ENCODE results near the gene PIK3R4.

DNA sequence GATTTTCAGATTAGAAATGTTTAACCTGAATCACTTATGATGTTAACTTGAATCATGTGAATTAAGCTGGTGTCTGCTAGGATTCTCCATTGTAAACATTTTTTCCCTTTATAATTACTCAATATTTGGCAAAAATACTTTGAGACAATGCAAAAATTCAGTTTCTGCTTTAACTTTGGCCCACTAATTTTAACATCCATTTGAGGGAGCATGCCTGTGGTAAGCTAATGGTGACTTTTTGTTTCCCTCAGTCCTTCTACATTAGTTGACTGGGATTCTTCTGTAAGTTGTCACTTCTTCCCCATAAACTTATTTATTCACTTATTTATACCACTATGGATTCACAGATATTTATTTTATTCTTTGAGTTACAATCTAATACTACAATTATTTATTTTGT is 59.3 kb downstream of the PIK3R4 start:
- TF ChIP-seq CTCF (IDR thresholded peaks at IDR 0.05) (no peak), POLR2A (IDR thresholded peaks at IDR 0.05) (no peak)

Measured in breast epithelium (tissue), 3 donors.